Mammary epithelial cell (primary cell): ENCODE data around the gene NRXN2.

Experiments
- CTCF ChIP-seq, 2 donors: IDR thresholded peaks in 1 of 2; conservative IDR thresholded peaks in 1 of 2; 2 replicates each; pipeline ENCODE4 v1.5.1; 2011 to 2012; ENCODE audit warnings: inconsistent platforms in 2 of 2, low read length in 2 of 2, mild to moderate bottlenecking in 2 of 2, control low read depth in 1 of 2, low read depth in 1 of 2; ENCODE audit not compliant: insufficient read depth in 1 of 2; ENCODE audit errors: extremely low read depth in 1 of 2
- EZH2 ChIP-seq: IDR thresholded peaks from 2 replicates; pipeline ENCODE4 v1.6.1; 2012; ENCODE audit warnings: low read length, inconsistent platforms, borderline replicate concordance

GRCh38 chr11:64609436-64610047 is 113.5 kb downstream of the NRXN2 start:
- TF ChIP-seq CTCF (conservative IDR thresholded peaks at IDR 0.05 in 1 of 2, IDR thresholded peaks at IDR 0.05 in 1 of 2; ENCODE audit: extremely low read depth in 1 of 2, insufficient read depth in 1 of 2, low read depth in 1 of 2, low read length in 2 of 2) (no peak), EZH2 (no peak)
